Endothelial cell of umbilical vein (primary cell): ENCODE results near the gene TMEM61. TPM values are rescaled to one million over a fixed set of nuclear protein-coding genes. Genes with fewer than 3 reads are reported as not detected.

Experiments
- BruUV-seq: library from RNA; stranded (reverse); fragments of 400-500 nt; replicated peaks from 2 replicates; lab custom pipeline; 2021; lab: Mats Ljungman, UMichigan
- CTCF ChIA-PET: fragments of 300-600, 350-600 bp; sonication (Branson Sonifier 250); formaldehyde crosslinking; loops from one replicate; lab custom pipeline; 2021; ENCODE audit warnings: antibody characterized with exemption, inconsistent platforms; lab: Charles Lee
- POLR2A ChIA-PET: fragments of 300-600, 350-600 bp; sonication (Branson Sonifier 250); formaldehyde crosslinking; loops from one replicate; lab custom pipeline; 2021; ENCODE audit warnings: antibody characterized with exemption, inconsistent platforms; lab: Charles Lee
- DNase-seq: peaks from one replicate; pipeline ENCODE4 v3.0.0-alpha.2; 2011; ENCODE audit warnings: low read depth, low spot score
- FAIRE-seq: peaks from 2 replicates; lab custom pipeline; 2011; peaks lifted over from hg19 to GRCh38; lab: Jason Lieb, UNC
- H2AFZ ChIP-seq: 2 replicates; pipeline ENCODE4 v1.6.0; 2012; ENCODE audit warnings: low read depth, low read length, control low read depth, inconsistent platforms
- H3K27ac ChIP-seq: 2 replicates; pipeline ENCODE4 v1.5.1; 2011; ENCODE audit warnings: low read depth, mild to moderate bottlenecking, control low read depth, low read length, moderate library complexity; ENCODE audit not compliant: insufficient read depth
- H3K27me3 ChIP-seq, 2 experiments: 2 replicates each; pipeline versions ENCODE4 v1.6.0 to v1.6.1; 2011; ENCODE audit warnings: low read length in 2 of 2, mixed read lengths in 1 of 2; ENCODE audit not compliant: control insufficient read depth in 2 of 2, insufficient read depth in 2 of 2
- H3K36me3 ChIP-seq, 2 experiments: 2 replicates in 1 of 2; 3 replicates in 1 of 2; pipeline ENCODE4 v1.5.1; 2011; ENCODE audit warnings: low read length in 2 of 2, mild to moderate bottlenecking in 1 of 2, moderate library complexity in 1 of 2; ENCODE audit not compliant: control insufficient read depth in 2 of 2, insufficient read depth in 2 of 2; ENCODE audit errors: extremely low read depth in 1 of 2
- H3K4me1 ChIP-seq: 3 replicates; pipeline ENCODE4 v1.5.1; 2011; ENCODE audit warnings: mild to moderate bottlenecking, low read length; ENCODE audit not compliant: control insufficient read depth, insufficient read depth; ENCODE audit errors: extremely low read depth
- H3K4me2 ChIP-seq: 2 replicates; pipeline ENCODE4 v1.6.1; 2011; ENCODE audit warnings: low read length, control low read depth, mixed read lengths; ENCODE audit not compliant: insufficient read depth
- H3K4me3 ChIP-seq, 3 experiments: fragments of 200-600 bp in 1 of 3; sonication (generic), shearing (Covaris generic) in 1 of 3; replicated peaks in 1 of 3; 2 replicates each; pipeline ENCODE4 v1.5.1; 2011 to 2016; ENCODE audit warnings: control low read depth in 3 of 3, low read length in 3 of 3, mild to moderate bottlenecking in 2 of 3, inconsistent platforms in 1 of 3, low read depth in 1 of 3, moderate library complexity in 1 of 3; ENCODE audit not compliant: insufficient read depth in 1 of 3
- H3K79me2 ChIP-seq: 2 replicates; pipeline ENCODE4 v1.6.0; 2012; ENCODE audit warnings: low read length, inconsistent platforms; ENCODE audit not compliant: control insufficient read depth, insufficient read depth
- H3K9ac ChIP-seq: replicated peaks from 2 replicates; pipeline ENCODE3; 2011; ENCODE audit warnings: low read length, control low read depth; ENCODE audit not compliant: insufficient read depth; ENCODE audit errors: extremely low read depth
- H3K9me1 ChIP-seq: replicated peaks from 3 replicates; pipeline ENCODE4 v1.6.0; 2011; ENCODE audit warnings: mild to moderate bottlenecking, low read length; ENCODE audit not compliant: control insufficient read depth, insufficient read depth; ENCODE audit errors: extremely low read depth
- H3K9me3 ChIP-seq: replicated peaks from 2 replicates; pipeline ENCODE4 v1.5.1; 2012; ENCODE audit warnings: low read length, inconsistent platforms; ENCODE audit not compliant: control insufficient read depth, insufficient read depth
- H4K20me1 ChIP-seq: replicated peaks from 2 replicates; pipeline ENCODE3; 2011; ENCODE audit warnings: mild to moderate bottlenecking, low read length; ENCODE audit not compliant: control insufficient read depth, insufficient read depth; ENCODE audit errors: extremely low read depth
- CTCF ChIP-seq, 2 donors: IDR thresholded peaks; 1 replicate in 1 of 2; 2 replicates in 1 of 2; pipeline ENCODE4 v1.5.1; 2011; ENCODE audit warnings: low read length in 2 of 2, mild to moderate bottlenecking in 2 of 2, moderate library complexity in 2 of 2, control low read depth in 1 of 2, inconsistent platforms in 1 of 2, low read depth in 1 of 2; ENCODE audit not compliant: insufficient read depth in 1 of 2; ENCODE audit errors: extremely low read depth in 1 of 2
- EZH2 ChIP-seq: IDR thresholded peaks from 2 replicates; pipeline ENCODE4 v1.6.1; 2012; ENCODE audit warnings: borderline replicate concordance, low read depth, mild to moderate bottlenecking, moderate library complexity, low read length, inconsistent platforms; ENCODE audit not compliant: severe bottlenecking
- FOS ChIP-seq: IDR thresholded peaks from 2 replicates; pipeline ENCODE4 v1.6.1; 2011; ENCODE audit warnings: mild to moderate bottlenecking, low read length, moderate library complexity, borderline replicate concordance; ENCODE audit not compliant: insufficient read depth
- GATA2 ChIP-seq: IDR thresholded peaks from 2 replicates; pipeline ENCODE4 v1.7.0; 2011; ENCODE audit warnings: low read depth, mild to moderate bottlenecking, moderate library complexity, mixed read lengths, low read length; ENCODE audit not compliant: insufficient read length, insufficient read depth
- JUN ChIP-seq: IDR thresholded peaks from 2 replicates; pipeline ENCODE4 v1.6.1; 2011; ENCODE audit warnings: borderline replicate concordance, low read depth; ENCODE audit not compliant: insufficient read length, insufficient read depth
- MAX ChIP-seq: IDR thresholded peaks from 2 replicates; pipeline ENCODE4 v1.6.1; 2011; ENCODE audit not compliant: insufficient read depth, insufficient read length
- MYC ChIP-seq: IDR thresholded peaks from one replicate; pipeline ENCODE4 v1.6.1; 2011; ENCODE audit warnings: mild to moderate bottlenecking, low read depth, low read length
- POLR2A ChIP-seq: IDR thresholded peaks from 2 replicates; pipeline ENCODE4 v1.6.1; 2012; ENCODE audit warnings: low read depth, mild to moderate bottlenecking, control low read depth, low read length
- POLR2AphosphoS5 ChIP-seq: IDR thresholded peaks from 2 replicates; pipeline ENCODE4 v1.6.1; 2012; ENCODE audit warnings: low read depth, mild to moderate bottlenecking, control low read depth, low read length, moderate library complexity; ENCODE audit not compliant: insufficient read depth
- dilution Hi-C: fragments of 300-500 bp; cut with MboI; formaldehyde crosslinking; loops from one replicate; pipeline ENCODE4 v1.15.0; 2019; ENCODE audit warnings: low sequenced_read_pairs; ENCODE audit not compliant: extremely low pct_ligation_motif_present
- intact Hi-C: fragments of 100-400 bp; cut with micrococcal nuclease; formaldehyde crosslinking; loops from one replicate; pipeline ENCODE4 v1.10.0; 2022
- polyA plus RNA-seq, 4 experiments: library from polyadenylated mRNA; depleted of rRNA in 3 of 4; stranded (reverse) in 3 of 4; unstranded in 1 of 4; fragments of >200 nt; gene quantifications; 2 replicates each; pipeline versions ENCODE4 v1.2.1 to v1.2.3, GENCODE V29; 2011 to 2012; ENCODE audit warnings: missing spikeins in 1 of 4
- total RNA-seq: library from RNA; stranded (reverse); gene quantifications from 2 replicates; pipeline ENCODE4 v1.2.3, GENCODE V29; 2021

The TMEM61 gene
- total and polyA plus RNA-seq, 2 donors (not counting 3 experiments of a cell fraction or from before 2014, with no cell fraction given): not detected

GRCh38 chr1:55018395-55018794 lies 38.0 kb downstream of the TMEM61 start:
- Histone ChIP-seq H4K20me1 (no peaks in the 10 kb centered on the region), H3K27me3 (peaks cover 4 to 24% of the 10 kb centered on the region in 2 experiments), H3K36me3 (no peaks in the 10 kb centered on the region), H3K4me2 (no peak overlapping the region), H3K4me3 (no peak overlapping the region), H3K27ac (no peak overlapping the region), H3K9me1 (no peaks in the 10 kb centered on the region), H3K4me1 (no peaks in the 10 kb centered on the region), H2AFZ (no peak overlapping the region), H3K9ac (no peak overlapping the region), H3K79me2 (no peaks in the 10 kb centered on the region), H3K9me3 (no peaks in the 10 kb centered on the region)
- no peak for TF ChIP-seq MYC
- TF ChIP-seq CTCF (IDR thresholded peaks at IDR 0.05; ENCODE audit: extremely low read depth in 1 of 2, insufficient read depth in 1 of 2, low read depth in 1 of 2, low read length in 2 of 2): no peak
- TF ChIP-seq FOS: no peak
- TF ChIP-seq POLR2A: no peak
- no peak for TF ChIP-seq EZH2
- TF ChIP-seq JUN: no peak
- TF ChIP-seq GATA2: no peak
- TF ChIP-seq POLR2AphosphoS5: no peak
- no peak for TF ChIP-seq MAX
- DNase-seq (no peak), FAIRE-seq (no peak)
- BruUV-seq: no TSS peak
- ChIA-PET POLR2A (no interaction called here), CTCF (interaction anchor here (9.7 kb wide), 1 partner anchor 71 kb away, joined by 587 read pairs; no protein-coding TSS in a partner anchor)
- dilution Hi-C loops: no loop called here
- intact Hi-C loops: no loop called here
